ENCODE data around the gene DAZL.

DNA sequence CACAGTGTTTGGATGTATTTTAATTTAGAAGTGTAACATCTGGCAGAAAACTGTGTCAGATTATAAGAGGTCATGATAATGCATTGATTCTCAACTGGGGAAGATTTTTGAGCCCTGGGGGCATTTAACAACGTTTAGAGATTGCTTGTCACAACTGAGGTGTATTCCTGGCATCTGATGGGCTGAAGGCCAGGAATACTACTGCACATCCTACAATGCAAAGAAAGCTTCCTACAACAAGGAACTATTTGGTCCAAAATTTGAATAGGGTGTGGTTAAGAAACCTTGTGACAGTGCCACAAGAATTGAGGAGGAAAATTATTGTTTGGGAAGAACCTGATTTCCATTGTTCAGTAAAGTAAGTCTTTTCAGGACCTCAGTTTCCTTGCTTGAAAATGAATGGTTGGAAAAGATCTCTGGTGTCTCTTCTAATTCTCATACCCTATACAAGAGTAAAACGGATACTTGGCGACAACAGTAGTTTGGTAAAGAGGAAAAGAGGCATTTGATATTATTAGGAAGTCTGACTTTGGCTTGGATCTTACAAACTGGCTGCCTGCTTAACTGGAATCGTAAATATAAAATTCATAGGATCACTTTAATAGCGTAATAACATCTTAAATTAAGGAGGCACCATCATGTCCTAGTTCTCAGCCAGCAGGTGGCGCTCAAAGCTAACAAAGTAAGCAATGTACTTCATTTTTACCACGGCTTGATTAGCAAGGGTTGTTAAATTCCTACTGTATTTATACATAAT lies 4.3 kb downstream of the DAZL start:
- TF ChIP-seq ARNTL (CRISPR knock-in tag; IDR thresholded peaks at IDR 0.05; ENCODE audit: borderline replicate concordance, low read depth) (no peak), SNAI2 (CRISPR knock-in tag; IDR thresholded peaks at IDR 0.05) (no peak), ESRRG (CRISPR knock-in tag; IDR thresholded peaks at IDR 0.05) (no peak), ZFP3 (CRISPR knock-in tag; IDR thresholded peaks at IDR 0.05) (no peak), ZFP30 (CRISPR knock-in tag; IDR thresholded peaks at IDR 0.05) (no peak), ZNF8 (CRISPR knock-in tag; IDR thresholded peaks at IDR 0.05) (no peak), OSR1 (CRISPR knock-in tag; IDR thresholded peaks at IDR 0.05) (no peak), ZNF565 (CRISPR knock-in tag; conservative IDR thresholded peaks at IDR 0.05; ENCODE audit: low read depth) (no peak), TOX (CRISPR knock-in tag; IDR thresholded peaks at IDR 0.05; ENCODE audit: borderline replicate concordance) (no peak)
- TF ChIP-seq, protein P1, sequence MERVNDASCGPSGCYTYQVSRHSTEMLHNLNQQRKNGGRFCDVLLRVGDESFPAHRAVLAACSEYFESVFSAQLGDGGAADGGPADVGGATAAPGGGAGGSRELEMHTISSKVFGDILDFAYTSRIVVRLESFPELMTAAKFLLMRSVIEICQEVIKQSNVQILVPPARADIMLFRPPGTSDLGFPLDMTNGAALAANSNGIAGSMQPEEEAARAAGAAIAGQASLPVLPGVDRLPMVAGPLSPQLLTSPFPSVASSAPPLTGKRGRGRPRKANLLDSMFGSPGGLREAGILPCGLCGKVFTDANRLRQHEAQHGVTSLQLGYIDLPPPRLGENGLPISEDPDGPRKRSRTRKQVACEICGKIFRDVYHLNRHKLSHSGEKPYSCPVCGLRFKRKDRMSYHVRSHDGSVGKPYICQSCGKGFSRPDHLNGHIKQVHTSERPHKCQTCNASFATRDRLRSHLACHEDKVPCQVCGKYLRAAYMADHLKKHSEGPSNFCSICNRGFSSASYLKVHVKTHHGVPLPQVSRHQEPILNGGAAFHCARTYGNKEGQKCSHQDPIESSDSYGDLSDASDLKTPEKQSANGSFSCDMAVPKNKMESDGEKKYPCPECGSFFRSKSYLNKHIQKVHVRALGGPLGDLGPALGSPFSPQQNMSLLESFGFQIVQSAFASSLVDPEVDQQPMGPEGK (CRISPR knock-in tag; IDR thresholded peaks at IDR 0.05; ENCODE audit: borderline replicate concordance), result no peak
- TF ChIP-seq, protein P2, sequence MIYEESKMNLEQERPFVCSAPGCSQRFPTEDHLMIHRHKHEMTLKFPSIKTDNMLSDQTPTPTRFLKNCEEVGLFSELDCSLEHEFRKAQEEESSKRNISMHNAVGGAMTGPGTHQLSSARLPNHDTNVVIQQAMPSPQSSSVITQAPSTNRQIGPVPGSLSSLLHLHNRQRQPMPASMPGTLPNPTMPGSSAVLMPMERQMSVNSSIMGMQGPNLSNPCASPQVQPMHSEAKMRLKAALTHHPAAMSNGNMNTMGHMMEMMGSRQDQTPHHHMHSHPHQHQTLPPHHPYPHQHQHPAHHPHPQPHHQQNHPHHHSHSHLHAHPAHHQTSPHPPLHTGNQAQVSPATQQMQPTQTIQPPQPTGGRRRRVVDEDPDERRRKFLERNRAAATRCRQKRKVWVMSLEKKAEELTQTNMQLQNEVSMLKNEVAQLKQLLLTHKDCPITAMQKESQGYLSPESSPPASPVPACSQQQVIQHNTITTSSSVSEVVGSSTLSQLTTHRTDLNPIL (CRISPR knock-in tag; IDR thresholded peaks at IDR 0.05; ENCODE audit: low read depth), result no peak
